HepG2 (cell line): ENCODE data around the gene PARN. TPM values are rescaled to one million over a fixed set of nuclear protein-coding genes. Genes with fewer than 3 reads are reported as not detected.

Experiments used
- DNMT1 ChIP-seq: sonication (generic); formaldehyde crosslinking; IDR thresholded peaks from 2 replicates; pipeline ENCODE4 v1.5.1; 2020; ENCODE audit warnings: mild to moderate bottlenecking, missing genetic modification reagents
- DRAP1 ChIP-seq: IDR thresholded peaks from 2 replicates; pipeline ENCODE4 v1.6.1; 2016; ENCODE audit warnings: missing genetic modification reagents, missing compliant biosample characterization
- JARID2 ChIP-seq: sonication (generic); formaldehyde crosslinking; IDR thresholded peaks from 2 replicates; pipeline ENCODE4 v1.8.1; 2023; ENCODE audit warnings: missing genetic modification reagents, inconsistent platforms; ENCODE audit not compliant: insufficient replicate concordance
- KAT8 ChIP-seq: IDR thresholded peaks from 2 replicates; pipeline ENCODE4 v1.6.1; 2016; ENCODE audit warnings: missing genetic modification reagents, missing compliant biosample characterization
- MEF2D ChIP-seq: sonication (generic); formaldehyde crosslinking; IDR thresholded peaks from 2 replicates; pipeline ENCODE4 v1.5.1; 2020; ENCODE audit warnings: mild to moderate bottlenecking, missing genetic modification reagents
- MIER2 ChIP-seq: IDR thresholded peaks from 2 replicates; pipeline ENCODE4 v1.6.1; 2016; ENCODE audit warnings: missing biosample characterization, missing genetic modification reagents
- NBN ChIP-seq: fragments of 450-650 bp; conservative IDR thresholded peaks from 2 replicates; pipeline ENCODE4 v1.6.1; 2017
- NCOR1 ChIP-seq: fragments of 200-600 bp; sonication (generic); IDR thresholded peaks from 2 replicates; pipeline ENCODE4 v1.7.0; 2017; ENCODE audit warnings: antibody characterized with exemption, low read length, borderline replicate concordance
- TEAD3 ChIP-seq: optimal IDR thresholded peaks from 2 replicates; pipeline ENCODE3; 2016; ENCODE audit warnings: borderline replicate concordance
- THAP9 ChIP-seq: sonication (generic); formaldehyde crosslinking; IDR thresholded peaks from 2 replicates; pipeline ENCODE4; 2020; ENCODE audit warnings: missing genetic modification reagents, mild to moderate bottlenecking, borderline replicate concordance
- ZFY ChIP-seq: sonication (generic); formaldehyde crosslinking; IDR thresholded peaks from 2 replicates; pipeline ENCODE4 v1.4.0; 2020; ENCODE audit warnings: missing genetic modification reagents
- ZNF331 ChIP-seq: sonication (generic); formaldehyde crosslinking; IDR thresholded peaks from 2 replicates; pipeline ENCODE4 v1.4.0; 2020; ENCODE audit warnings: missing genetic modification reagents
- ZNF552 ChIP-seq: sonication (generic); formaldehyde crosslinking; IDR thresholded peaks from 2 replicates; pipeline ENCODE4 v1.9.0; 2022; ENCODE audit warnings: missing genetic modification reagents, mild to moderate bottlenecking, borderline replicate concordance
- ZNF724P ChIP-seq: sonication (generic); formaldehyde crosslinking; IDR thresholded peaks from 2 replicates; pipeline ENCODE4 v1.8.0; 2022; ENCODE audit warnings: missing genetic modification reagents, borderline replicate concordance
- polyA plus RNA-seq, 8 experiments: library from polyadenylated mRNA; depleted of rRNA in 3 of 8; stranded (reverse) in 7 of 8; unstranded in 1 of 8; fragments of >200 nt; fragmentation: Illumina TruSeq in 4 of 8; extraction: Trizol in 4 of 8; gene quantifications; 2 replicates each; pipeline versions ENCODE4 v1.2.1 to v1.2.3, GENCODE V29; 2011 to 2016; ENCODE audit warnings: low read depth in 4 of 8, missing spikeins in 1 of 8, mixed read lengths in 1 of 8; ENCODE audit not compliant: insufficient read depth in 1 of 8
- total RNA-seq, 5 experiments: library from RNA; depleted of rRNA; stranded (reverse); fragments of >200 nt; fragmentation: Illumina TruSeq; extraction: Trizol; gene quantifications; 2 replicates each; pipeline ENCODE4 v1.2.3, GENCODE V29; 2016; ENCODE audit warnings: low read depth in 1 of 5
- TF ChIP-seq, protein P1 (sequence below): IDR thresholded peaks from 2 replicates; pipeline ENCODE4 v1.6.1; 2016; ENCODE audit warnings: mild to moderate bottlenecking
- TF ChIP-seq, protein P2 (sequence below): sonication (generic); formaldehyde crosslinking; IDR thresholded peaks from 2 replicates; pipeline ENCODE4 v1.5.1; 2020; ENCODE audit warnings: mild to moderate bottlenecking, missing genetic modification reagents, moderate library complexity

The PARN gene
- total and polyA plus RNA-seq, 2 of the 13 experiments (the other 11 are each of a cell fraction or from before 2014, with no cell fraction given), result 13.3 to 47.6 TPM

DNA sequence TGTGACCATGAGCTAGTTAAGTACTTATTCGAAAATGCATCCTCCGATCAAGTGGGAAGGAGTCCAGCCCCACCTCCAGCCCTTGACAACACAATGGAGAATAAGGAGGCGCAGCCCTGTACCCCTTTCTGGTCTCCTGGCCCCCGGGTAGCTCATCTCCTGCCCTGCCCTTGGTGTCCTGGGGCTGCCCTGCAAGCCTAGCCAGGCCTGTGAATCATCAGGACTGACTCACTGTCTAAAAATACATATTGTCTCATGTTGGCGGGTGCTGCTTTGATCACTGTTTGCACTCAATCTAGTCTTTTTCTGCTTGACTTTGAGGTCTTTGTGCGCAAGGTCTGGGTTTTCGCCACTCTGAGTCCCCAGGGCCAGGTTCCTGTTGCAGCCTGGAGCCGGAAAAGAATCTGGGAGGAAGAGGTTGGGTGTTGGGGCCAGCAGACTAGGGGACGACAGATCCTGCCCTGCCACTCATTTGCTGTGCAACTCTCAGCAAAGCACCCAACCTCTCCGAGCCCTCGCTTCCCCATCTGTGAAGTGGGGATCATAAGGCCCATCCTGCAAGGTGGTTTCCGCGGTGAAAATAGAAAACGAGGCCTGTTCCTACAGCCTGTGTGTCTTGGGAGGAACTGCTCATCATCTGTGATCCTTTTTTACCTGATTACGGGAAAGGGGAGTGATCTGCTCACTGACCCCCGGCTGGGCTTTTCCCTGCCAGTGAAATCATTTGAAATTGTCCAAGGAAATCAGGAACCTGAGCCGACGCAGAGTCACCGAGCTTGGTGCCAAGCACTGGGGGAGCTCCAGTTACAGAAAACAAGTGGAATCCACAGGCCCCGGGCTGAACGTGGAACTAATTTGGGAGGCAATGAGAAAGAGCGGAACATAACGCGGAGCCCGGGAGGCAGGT lies 230.4 kb downstream of the PARN start (continued):
- peak; percentile 81 for TF ChIP-seq DRAP1
- TF ChIP-seq NCOR1, result peak; percentile 87
- peak; percentile 64 for TF ChIP-seq THAP9 (CRISPR knock-in tag)
- TF ChIP-seq, protein P1, sequence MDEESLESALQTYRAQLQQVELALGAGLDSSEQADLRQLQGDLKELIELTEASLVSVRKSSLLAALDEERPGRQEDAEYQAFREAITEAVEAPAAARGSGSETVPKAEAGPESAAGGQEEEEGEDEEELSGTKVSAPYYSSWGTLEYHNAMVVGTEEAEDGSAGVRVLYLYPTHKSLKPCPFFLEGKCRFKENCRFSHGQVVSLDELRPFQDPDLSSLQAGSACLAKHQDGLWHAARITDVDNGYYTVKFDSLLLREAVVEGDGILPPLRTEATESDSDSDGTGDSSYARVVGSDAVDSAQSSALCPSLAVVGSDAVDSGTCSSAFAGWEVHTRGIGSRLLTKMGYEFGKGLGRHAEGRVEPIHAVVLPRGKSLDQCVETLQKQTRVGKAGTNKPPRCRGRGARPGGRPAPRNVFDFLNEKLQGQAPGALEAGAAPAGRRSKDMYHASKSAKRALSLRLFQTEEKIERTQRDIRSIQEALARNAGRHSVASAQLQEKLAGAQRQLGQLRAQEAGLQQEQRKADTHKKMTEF (CRISPR knock-in tag), result peak; percentile 94
- TF ChIP-seq, protein P2, sequence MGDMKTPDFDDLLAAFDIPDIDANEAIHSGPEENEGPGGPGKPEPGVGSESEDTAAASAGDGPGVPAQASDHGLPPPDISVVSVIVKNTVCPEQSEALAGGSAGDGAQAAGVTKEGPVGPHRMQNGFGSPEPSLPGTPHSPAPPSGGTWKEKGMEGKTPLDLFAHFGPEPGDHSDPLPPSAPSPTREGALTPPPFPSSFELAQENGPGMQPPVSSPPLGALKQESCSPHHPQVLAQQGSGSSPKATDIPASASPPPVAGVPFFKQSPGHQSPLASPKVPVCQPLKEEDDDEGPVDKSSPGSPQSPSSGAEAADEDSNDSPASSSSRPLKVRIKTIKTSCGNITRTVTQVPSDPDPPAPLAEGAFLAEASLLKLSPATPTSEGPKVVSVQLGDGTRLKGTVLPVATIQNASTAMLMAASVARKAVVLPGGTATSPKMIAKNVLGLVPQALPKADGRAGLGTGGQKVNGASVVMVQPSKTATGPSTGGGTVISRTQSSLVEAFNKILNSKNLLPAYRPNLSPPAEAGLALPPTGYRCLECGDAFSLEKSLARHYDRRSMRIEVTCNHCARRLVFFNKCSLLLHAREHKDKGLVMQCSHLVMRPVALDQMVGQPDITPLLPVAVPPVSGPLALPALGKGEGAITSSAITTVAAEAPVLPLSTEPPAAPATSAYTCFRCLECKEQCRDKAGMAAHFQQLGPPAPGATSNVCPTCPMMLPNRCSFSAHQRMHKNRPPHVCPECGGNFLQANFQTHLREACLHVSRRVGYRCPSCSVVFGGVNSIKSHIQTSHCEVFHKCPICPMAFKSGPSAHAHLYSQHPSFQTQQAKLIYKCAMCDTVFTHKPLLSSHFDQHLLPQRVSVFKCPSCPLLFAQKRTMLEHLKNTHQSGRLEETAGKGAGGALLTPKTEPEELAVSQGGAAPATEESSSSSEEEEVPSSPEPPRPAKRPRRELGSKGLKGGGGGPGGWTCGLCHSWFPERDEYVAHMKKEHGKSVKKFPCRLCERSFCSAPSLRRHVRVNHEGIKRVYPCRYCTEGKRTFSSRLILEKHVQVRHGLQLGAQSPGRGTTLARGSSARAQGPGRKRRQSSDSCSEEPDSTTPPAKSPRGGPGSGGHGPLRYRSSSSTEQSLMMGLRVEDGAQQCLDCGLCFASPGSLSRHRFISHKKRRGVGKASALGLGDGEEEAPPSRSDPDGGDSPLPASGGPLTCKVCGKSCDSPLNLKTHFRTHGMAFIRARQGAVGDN (CRISPR knock-in tag), result peak; percentile 93
- no peak for TF ChIP-seq NBN
- peak; percentile 84 for TF ChIP-seq KAT8 (CRISPR knock-in tag)
- TF ChIP-seq ZNF724P (CRISPR knock-in tag), result peak; percentile 96; the same call in 1 of the 2 replicates
- TF ChIP-seq DNMT1 (CRISPR knock-in tag), result no peak
- peak; percentile 35 for TF ChIP-seq JARID2
- TF ChIP-seq ZNF331 (CRISPR knock-in tag), result peak; percentile 89
- peak; percentile 68 for TF ChIP-seq ZFY
- TF ChIP-seq TEAD3 (CRISPR knock-in tag), result peak; percentile 87
- peak; percentile 99 for TF ChIP-seq MEF2D
- TF ChIP-seq ZNF552 (CRISPR knock-in tag), result peak; percentile 86; the same call in 1 of the 2 replicates
- 0 out of 2 replicates have a peak, but pooled peaks have one; percentile 14 for TF ChIP-seq MIER2
